RWPE2 (cell line): ENCODE results near the gene CCND2.

ENCODE experiments used
- ATAC-seq: fragments of 200-7000 bp; cut with Tn5 transposase; 3 replicates; pipeline ENCODE4 v1.9.1; 2021; ENCODE audit warnings: low read depth
- DNase-seq: peaks from one replicate; pipeline ENCODE4 v3.0.0-alpha.2; 2020; ENCODE audit warnings: low spot score
- H3K27ac ChIP-seq: fragments of 450-650 bp; 2 replicates; pipeline ENCODE4 v1.5.1; 2017; ENCODE audit warnings: mild to moderate bottlenecking; ENCODE audit not compliant: poor library complexity, severe bottlenecking
- H3K27me3 ChIP-seq: fragments of 250-450 bp; sonication (Bioruptor Pico); 2 replicates; pipeline ENCODE4 v1.5.1; 2021; ENCODE audit warnings: mild to moderate bottlenecking, moderate library complexity; ENCODE audit not compliant: insufficient read depth, poor library complexity, severe bottlenecking
- H3K36me3 ChIP-seq: fragments of 250-450 bp; sonication (Bioruptor Pico); 2 replicates; pipeline ENCODE4 v1.5.1; 2020; ENCODE audit warnings: low read depth, mild to moderate bottlenecking, moderate library complexity
- H3K4me1 ChIP-seq: fragments of 250-450 bp; sonication (Bioruptor Pico); 2 replicates; pipeline ENCODE4 v1.5.1; 2021; ENCODE audit warnings: mild to moderate bottlenecking, moderate library complexity; ENCODE audit not compliant: insufficient read depth, poor library complexity, severe bottlenecking
- H3K4me3 ChIP-seq: fragments of 250-450 bp; sonication (Bioruptor Pico); 2 replicates; pipeline ENCODE4 v1.5.1; 2021; ENCODE audit warnings: mild to moderate bottlenecking, moderate library complexity; ENCODE audit not compliant: severe bottlenecking
- H3K9me3 ChIP-seq: fragments of 250-450 bp; sonication (Bioruptor Pico); 2 replicates; pipeline ENCODE4 v1.5.1; 2021; ENCODE audit warnings: mild to moderate bottlenecking, moderate library complexity; ENCODE audit not compliant: severe bottlenecking
- TF ChIP-seq, protein P1 (sequence below): fragments of 450-650 bp; IDR thresholded peaks from one replicate; pipeline ENCODE4 v1.5.1; 2017; ENCODE audit warnings: mild to moderate bottlenecking, moderate library complexity; ENCODE audit not compliant: poor library complexity, severe bottlenecking

Gene CCND2

DNA sequence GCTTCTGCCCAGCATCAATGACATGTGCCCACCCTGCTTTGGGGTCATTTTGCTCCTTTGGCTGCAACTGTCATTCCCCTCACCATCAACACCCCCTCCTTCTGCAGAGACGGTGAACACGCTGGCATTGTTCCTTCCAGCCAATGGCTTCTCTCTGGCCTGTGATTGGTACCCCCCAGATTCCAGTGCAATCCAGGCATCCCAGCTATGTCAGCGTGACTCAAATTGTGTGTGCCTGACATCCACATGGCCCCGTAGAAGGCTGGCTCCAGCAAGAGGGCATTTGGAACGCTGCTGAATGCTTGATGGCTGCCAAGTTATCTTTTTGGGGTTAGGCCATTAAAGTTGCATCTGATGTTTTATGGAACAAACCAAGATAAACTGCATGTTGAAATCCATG lies 21.0 kb upstream of the CCND2 start:
- Histone ChIP-seq H3K4me1 (peaks cover 5% of the 10 kb centered on the region), H3K27ac (no peak overlapping the region), H3K36me3 (no peaks in the 10 kb centered on the region), H3K9me3 (no peaks in the 10 kb centered on the region), H3K27me3 (no peaks in the 10 kb centered on the region), H3K4me3 (no peak overlapping the region)
- TF ChIP-seq, protein P1, sequence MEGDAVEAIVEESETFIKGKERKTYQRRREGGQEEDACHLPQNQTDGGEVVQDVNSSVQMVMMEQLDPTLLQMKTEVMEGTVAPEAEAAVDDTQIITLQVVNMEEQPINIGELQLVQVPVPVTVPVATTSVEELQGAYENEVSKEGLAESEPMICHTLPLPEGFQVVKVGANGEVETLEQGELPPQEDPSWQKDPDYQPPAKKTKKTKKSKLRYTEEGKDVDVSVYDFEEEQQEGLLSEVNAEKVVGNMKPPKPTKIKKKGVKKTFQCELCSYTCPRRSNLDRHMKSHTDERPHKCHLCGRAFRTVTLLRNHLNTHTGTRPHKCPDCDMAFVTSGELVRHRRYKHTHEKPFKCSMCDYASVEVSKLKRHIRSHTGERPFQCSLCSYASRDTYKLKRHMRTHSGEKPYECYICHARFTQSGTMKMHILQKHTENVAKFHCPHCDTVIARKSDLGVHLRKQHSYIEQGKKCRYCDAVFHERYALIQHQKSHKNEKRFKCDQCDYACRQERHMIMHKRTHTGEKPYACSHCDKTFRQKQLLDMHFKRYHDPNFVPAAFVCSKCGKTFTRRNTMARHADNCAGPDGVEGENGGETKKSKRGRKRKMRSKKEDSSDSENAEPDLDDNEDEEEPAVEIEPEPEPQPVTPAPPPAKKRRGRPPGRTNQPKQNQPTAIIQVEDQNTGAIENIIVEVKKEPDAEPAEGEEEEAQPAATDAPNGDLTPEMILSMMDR, result no peak
- no peak for ATAC-seq
- DNase-seq, result no peak

DNA sequence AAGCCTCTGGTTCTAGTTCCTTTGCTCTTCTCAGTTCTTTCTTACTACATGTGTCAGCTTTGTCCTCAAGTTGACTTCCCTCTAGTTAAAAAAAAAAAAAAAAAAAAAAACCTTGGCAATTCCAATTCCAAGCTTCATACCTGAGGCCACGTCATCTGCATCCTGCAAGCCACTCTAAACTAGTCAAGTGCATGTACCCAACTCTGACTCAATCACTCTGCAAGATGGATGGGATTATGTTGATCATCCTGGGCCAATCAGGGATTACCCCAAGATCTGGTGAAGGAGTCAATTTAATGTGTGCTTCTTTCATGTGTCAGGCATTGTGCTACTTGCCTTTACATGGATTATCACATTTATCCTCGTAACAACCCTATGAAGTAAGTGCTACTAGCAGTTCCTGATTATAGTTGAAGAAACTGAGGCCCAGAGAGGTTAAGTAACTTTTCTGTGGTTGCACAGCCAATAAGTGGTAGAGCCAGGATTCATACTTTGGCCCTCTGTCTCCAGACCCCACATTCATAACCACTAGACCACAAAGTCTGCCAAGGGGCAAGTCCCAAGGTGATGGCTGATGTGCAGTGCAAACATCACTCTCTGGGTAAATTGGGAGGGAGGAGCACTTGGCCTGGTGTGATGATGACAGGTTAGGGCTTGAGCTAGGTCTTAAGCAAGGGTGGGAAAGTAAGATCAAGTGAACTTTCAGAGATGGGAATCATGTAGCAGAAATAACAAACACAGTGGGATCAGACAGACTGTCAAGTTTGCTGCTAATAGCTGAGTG lies 17.3 kb upstream of the CCND2 start:
- no peak for DNase-seq

DNA sequence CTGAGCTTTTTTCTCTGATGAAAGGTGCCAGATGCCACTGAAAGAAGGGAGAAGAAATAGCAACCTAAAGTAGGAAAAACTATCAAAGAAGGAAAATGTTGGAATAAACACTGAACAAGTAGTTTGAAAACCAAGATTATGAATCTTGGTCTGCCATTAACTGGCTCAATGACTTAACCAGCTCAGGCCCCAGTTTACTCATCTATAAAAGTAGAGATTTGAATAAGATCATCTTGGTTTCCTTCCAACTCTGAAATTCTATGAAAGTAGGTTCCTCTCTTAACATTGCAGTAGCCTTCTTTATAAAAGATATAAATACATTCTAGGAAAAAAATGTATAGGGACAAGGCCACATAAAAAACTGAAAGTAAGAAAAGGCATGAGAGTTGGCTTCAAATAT lies 16.1 kb upstream of the CCND2 start:
- no peak overlapping the region for H3K4me3 ChIP-seq
- peaks cover 5% of the 10 kb centered on the region for H3K4me1 ChIP-seq
- H3K36me3 ChIP-seq, result no peaks in the 10 kb centered on the region
- no peak for ATAC-seq
- DNase-seq, result no peak
- TF ChIP-seq, protein P1, result no peak
- H3K27ac ChIP-seq, result no peak overlapping the region
- no peaks in the 10 kb centered on the region for H3K9me3 ChIP-seq
- no peaks in the 10 kb centered on the region for H3K27me3 ChIP-seq

More for the DNA sequence above, 17.3 kb upstream of the CCND2 start:
- Histone ChIP-seq H3K36me3 (no peaks in the 10 kb centered on the region), H3K4me3 (no peak overlapping the region), H3K27ac (no peak overlapping the region), H3K27me3 (no peaks in the 10 kb centered on the region), H3K9me3 (no peaks in the 10 kb centered on the region), H3K4me1 (peaks cover 5% of the 10 kb centered on the region)
- TF ChIP-seq, protein P1, result no peak
- peak; percentile 44; the same call in 2 of the 3 replicates for ATAC-seq

DNA sequence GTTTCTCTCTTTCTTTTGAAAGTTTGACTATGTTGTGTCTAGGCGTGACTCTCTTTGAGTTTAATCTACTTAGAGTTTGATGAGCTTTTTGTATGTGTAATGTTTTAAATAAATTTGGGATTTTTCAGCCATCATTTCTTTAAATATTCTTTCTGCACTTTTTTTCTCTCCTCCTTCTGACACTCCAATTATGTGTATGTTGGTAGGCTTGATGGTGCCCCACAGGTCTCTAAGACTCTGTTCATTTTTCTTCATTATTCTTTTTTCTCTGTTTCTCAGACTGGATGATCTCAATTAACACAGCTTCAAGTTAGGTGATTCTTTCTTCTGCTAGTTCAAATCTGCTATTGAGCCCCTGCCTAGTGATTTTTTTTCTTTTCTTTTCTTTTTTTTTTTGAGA lies 14.5 kb upstream of the CCND2 start:
- ATAC-seq, result no peak
- H3K27ac ChIP-seq, result no peak overlapping the region
- no peak overlapping the region for H3K4me3 ChIP-seq
- DNase-seq, result no peak
- TF ChIP-seq, protein P1, result no peak
- peaks cover under 1% of the 10 kb centered on the region for H3K4me1 ChIP-seq
- no peaks in the 10 kb centered on the region for H3K27me3 ChIP-seq
- no peaks in the 10 kb centered on the region for H3K9me3 ChIP-seq
- no peaks in the 10 kb centered on the region for H3K36me3 ChIP-seq

DNA sequence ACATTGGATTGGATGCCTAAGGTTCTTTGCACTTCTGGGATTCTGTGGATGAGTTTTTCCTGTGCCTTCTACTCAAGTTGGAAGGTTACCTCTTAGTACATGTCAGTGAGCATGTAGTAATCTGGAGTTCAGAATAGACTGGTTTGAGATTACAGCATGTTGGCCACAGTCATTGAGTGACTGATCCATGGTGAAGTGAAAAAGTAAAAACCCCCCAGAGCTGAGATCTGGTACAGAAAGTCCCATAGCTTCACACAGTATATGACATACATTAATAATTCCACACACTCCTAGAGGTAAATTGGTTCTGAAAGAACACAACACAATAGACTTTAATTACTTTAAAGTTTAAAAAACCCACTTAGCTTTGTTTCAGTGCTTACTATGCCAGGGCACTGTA lies 11.9 kb upstream of the CCND2 start:
- ATAC-seq (no peak), DNase-seq (no peak)
- H3K9me3 ChIP-seq, result no peaks in the 10 kb centered on the region
- TF ChIP-seq, protein P1, result no peak
- no peaks in the 10 kb centered on the region for H3K27me3 ChIP-seq
- peaks cover 14% of the 10 kb centered on the region for H3K4me1 ChIP-seq
- H3K36me3 ChIP-seq, result no peaks in the 10 kb centered on the region
- H3K4me3 ChIP-seq, result no peak overlapping the region
- no peak overlapping the region for H3K27ac ChIP-seq
